ENCODE results near the gene LARP6.
"Not testable (repeated sequence)": the region's sequence is repeated elsewhere in the genome, so short reads cannot be mapped to it uniquely, and the experiment has no call there.

DNA sequence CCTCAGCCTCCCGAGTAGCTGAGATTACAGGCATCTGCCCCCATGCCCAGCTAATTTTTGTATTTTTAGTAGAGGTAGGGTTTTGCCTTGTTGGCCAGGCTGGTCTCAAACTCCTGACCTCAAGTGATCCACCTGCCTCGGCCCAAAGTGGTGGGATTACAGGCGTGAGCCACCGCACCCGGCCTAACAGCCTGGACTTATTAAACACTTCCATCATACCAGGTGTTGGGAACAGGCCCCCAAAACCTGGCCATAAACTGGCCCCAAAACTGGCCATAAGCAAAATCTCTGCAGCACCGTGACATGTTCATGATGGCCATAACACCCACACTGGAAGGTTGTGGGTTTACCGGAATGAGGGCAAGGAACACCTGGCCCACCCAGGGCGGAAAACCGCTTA lies 49.6 kb downstream of the LARP6 start:
- TF ChIP-seq, protein P1, sequence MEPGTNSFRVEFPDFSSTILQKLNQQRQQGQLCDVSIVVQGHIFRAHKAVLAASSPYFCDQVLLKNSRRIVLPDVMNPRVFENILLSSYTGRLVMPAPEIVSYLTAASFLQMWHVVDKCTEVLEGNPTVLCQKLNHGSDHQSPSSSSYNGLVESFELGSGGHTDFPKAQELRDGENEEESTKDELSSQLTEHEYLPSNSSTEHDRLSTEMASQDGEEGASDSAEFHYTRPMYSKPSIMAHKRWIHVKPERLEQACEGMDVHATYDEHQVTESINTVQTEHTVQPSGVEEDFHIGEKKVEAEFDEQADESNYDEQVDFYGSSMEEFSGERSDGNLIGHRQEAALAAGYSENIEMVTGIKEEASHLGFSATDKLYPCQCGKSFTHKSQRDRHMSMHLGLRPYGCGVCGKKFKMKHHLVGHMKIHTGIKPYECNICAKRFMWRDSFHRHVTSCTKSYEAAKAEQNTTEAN (CRISPR knock-in tag; IDR thresholded peaks at IDR 0.05) = not testable (repeated sequence)
- TF ChIP-seq, protein P2, sequence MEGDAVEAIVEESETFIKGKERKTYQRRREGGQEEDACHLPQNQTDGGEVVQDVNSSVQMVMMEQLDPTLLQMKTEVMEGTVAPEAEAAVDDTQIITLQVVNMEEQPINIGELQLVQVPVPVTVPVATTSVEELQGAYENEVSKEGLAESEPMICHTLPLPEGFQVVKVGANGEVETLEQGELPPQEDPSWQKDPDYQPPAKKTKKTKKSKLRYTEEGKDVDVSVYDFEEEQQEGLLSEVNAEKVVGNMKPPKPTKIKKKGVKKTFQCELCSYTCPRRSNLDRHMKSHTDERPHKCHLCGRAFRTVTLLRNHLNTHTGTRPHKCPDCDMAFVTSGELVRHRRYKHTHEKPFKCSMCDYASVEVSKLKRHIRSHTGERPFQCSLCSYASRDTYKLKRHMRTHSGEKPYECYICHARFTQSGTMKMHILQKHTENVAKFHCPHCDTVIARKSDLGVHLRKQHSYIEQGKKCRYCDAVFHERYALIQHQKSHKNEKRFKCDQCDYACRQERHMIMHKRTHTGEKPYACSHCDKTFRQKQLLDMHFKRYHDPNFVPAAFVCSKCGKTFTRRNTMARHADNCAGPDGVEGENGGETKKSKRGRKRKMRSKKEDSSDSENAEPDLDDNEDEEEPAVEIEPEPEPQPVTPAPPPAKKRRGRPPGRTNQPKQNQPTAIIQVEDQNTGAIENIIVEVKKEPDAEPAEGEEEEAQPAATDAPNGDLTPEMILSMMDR (IDR thresholded peaks at IDR 0.05) = not testable (repeated sequence)
- TF ChIP-seq, protein P3, sequence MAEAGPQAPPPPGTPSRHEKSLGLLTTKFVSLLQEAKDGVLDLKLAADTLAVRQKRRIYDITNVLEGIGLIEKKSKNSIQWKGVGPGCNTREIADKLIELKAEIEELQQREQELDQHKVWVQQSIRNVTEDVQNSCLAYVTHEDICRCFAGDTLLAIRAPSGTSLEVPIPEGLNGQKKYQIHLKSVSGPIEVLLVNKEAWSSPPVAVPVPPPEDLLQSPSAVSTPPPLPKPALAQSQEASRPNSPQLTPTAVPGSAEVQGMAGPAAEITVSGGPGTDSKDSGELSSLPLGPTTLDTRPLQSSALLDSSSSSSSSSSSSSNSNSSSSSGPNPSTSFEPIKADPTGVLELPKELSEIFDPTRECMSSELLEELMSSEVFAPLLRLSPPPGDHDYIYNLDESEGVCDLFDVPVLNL (CRISPR knock-in tag; IDR thresholded peaks at IDR 0.05; ENCODE audit: borderline replicate concordance, low read depth) = not testable (repeated sequence)
- TF ChIP-seq HMGXB4 (CRISPR knock-in tag; IDR thresholded peaks at IDR 0.05); NR2C2 (CRISPR knock-in tag; IDR thresholded peaks at IDR 0.05); TCF7 (CRISPR knock-in tag; IDR thresholded peaks at IDR 0.05; ENCODE audit: low read depth); GRHL2 (CRISPR knock-in tag; IDR thresholded peaks at IDR 0.05; ENCODE audit: insufficient replicate concordance, severe bottlenecking); CREB1 (CRISPR knock-in tag; IDR thresholded peaks at IDR 0.05); ZNF232 (CRISPR knock-in tag; IDR thresholded peaks at IDR 0.05); ETV6 (CRISPR knock-in tag; IDR thresholded peaks at IDR 0.05); ATF3 (CRISPR knock-in tag; conservative IDR thresholded peaks at IDR 0.05); SMAD3 (CRISPR knock-in tag; IDR thresholded peaks at IDR 0.05; ENCODE audit: borderline replicate concordance): not testable (repeated sequence)

Data from WTC11 (cell line).